NT2/D1 (cell line): ENCODE data around the gene INMT.

ENCODE experiments used
- SUZ12 ChIP-seq: IDR thresholded peaks from 2 replicates; pipeline ENCODE4 v1.6.1; 2011; ENCODE audit not compliant: insufficient read length, insufficient read depth; ENCODE audit errors: extremely low read depth
- ZNF274 ChIP-seq: IDR thresholded peaks from 2 replicates; pipeline ENCODE4 v1.6.1; 2011; ENCODE audit warnings: mild to moderate bottlenecking, low read depth, low read length

DNA sequence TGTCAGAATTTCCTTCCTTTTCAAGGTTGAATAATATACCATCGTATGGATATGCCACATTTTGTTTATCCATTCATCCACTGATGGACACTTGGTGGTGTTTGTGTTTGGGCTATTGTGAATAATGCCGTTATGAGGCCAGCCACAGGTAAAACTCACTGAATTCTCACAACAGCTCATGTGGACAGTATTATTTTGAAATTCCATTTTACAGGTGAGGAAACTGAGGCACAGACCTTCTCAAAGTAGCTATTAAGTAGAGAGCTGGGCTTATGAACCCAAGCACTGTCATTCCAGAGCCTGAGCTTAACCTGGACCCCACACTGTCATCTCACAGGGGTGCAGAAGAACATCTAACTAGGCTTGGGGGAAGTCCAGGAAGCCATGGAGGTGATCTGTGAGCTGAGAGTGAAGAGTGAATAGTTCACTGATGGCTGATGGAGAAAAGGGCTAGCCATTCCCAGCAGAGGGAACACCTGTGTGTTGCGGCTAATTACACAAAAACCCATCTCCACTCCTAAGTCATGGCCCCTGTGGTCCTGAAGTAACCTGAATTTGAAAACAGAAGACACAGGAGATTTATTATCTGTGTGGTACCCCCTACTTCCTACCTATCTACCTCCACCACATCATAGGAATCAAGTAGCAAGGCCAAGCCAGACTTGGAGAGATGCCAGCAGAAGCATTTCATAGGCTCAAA lies 8.7 kb downstream of the INMT start:
- TF ChIP-seq ZNF274 (no peak), SUZ12 (no peak)
